Naive thymus-derived CD8-positive, alpha-beta T cell (primary cell): ENCODE measurements around the gene MZT2B. TPM values are rescaled to one million over a fixed set of nuclear protein-coding genes. Genes with fewer than 3 reads are reported as not detected.
"Not testable (repeated sequence)": the region's sequence is repeated elsewhere in the genome, so short reads cannot be mapped to it uniquely, and the experiment has no call there.

Experiments
- ATAC-seq, 2 donors: fragments of 150-1000 bp; cut with Tn5 transposase in 1 of 2; sonication (Bioruptor Pico), chemical (Tn5 transposase) in 1 of 2; 1 replicate in 1 of 2; 2 replicates in 1 of 2; pipeline ENCODE4 v1.10.0; 2021; ENCODE audit warnings: mild to moderate bottlenecking in 2 of 2, moderate library complexity in 2 of 2
- POLR2A ChIA-PET: fragments of 350-600 bp; sonication (Branson Sonifier 250); formaldehyde crosslinking; loops from one replicate; lab custom pipeline; 2021; ENCODE audit warnings: antibody characterized with exemption; lab: Charles Lee
- DNase-seq, 10 donors: peaks; one replicate each; pipeline versions ENCODE4 v3.0.0 to v3.0.0-alpha.2; 2020 to 2022
- H3K27ac Mint-ChIP-seq, 10 donors: one replicate each; pipeline ENCODE4 v1.8.0; 2020 to 2022; ENCODE audit warnings: mild to moderate bottlenecking in 10 of 10, mixed read lengths in 10 of 10, moderate library complexity in 4 of 10, inconsistent platforms in 1 of 10
- H3K27me3 Mint-ChIP-seq, 5 donors: one replicate each; pipeline ENCODE4 v1.8.0; 2021 to 2022; ENCODE audit warnings: mixed read lengths in 5 of 5
- H3K36me3 Mint-ChIP-seq, 3 donors: one replicate each; pipeline ENCODE4 v1.8.0; 2020 to 2022; ENCODE audit warnings: mixed read lengths in 3 of 3, mild to moderate bottlenecking in 2 of 3, inconsistent platforms in 1 of 3
- H3K4me1 Mint-ChIP-seq, 4 donors: one replicate each; pipeline ENCODE4 v1.8.0; 2021 to 2022; ENCODE audit warnings: mixed read lengths in 4 of 4
- H3K4me3 Mint-ChIP-seq, 10 donors: one replicate each; pipeline ENCODE4 v1.8.0; 2020 to 2022; ENCODE audit warnings: mild to moderate bottlenecking in 10 of 10, mixed read lengths in 10 of 10, moderate library complexity in 6 of 10, inconsistent platforms in 1 of 10
- H3K9me3 Mint-ChIP-seq, 9 donors: one replicate each; pipeline ENCODE4 v1.8.0; 2020 to 2022; ENCODE audit warnings: mixed read lengths in 9 of 9, mild to moderate bottlenecking in 3 of 9, inconsistent platforms in 1 of 9, moderate library complexity in 1 of 9
- polyA plus RNA-seq, 3 donors: library from polyadenylated mRNA; unstranded; fragments of 300-500 nt; fragmentation: Illumina TruSeq; gene quantifications; one replicate each; pipeline ENCODE4 v1.2.3, GENCODE V29; 2021
- total RNA-seq, 8 experiments: library from RNA in 2 of 8; stranded (reverse) in 2 of 8; gene quantifications; one replicate each; pipeline ENCODE4 v1.2.3 and lab custom pipeline; 2021 to 2026

Gene MZT2B, protein sequence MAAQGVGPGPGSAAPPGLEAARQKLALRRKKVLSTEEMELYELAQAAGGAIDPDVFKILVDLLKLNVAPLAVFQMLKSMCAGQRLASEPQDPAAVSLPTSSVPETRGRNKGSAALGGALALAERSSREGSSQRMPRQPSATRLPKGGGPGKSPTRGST
- total RNA-seq (100 to 1,000 TPM; 208 to 217 TPM), polyA plus RNA-seq (100 to 1,000 TPM; 171 to 189 (median 180) TPM), total RNA-seq (lab: John Stamatoyannopoulos, UW) (36.4 to 73.4 (median 57.6) reads per million in 6 experiments)

DNA sequence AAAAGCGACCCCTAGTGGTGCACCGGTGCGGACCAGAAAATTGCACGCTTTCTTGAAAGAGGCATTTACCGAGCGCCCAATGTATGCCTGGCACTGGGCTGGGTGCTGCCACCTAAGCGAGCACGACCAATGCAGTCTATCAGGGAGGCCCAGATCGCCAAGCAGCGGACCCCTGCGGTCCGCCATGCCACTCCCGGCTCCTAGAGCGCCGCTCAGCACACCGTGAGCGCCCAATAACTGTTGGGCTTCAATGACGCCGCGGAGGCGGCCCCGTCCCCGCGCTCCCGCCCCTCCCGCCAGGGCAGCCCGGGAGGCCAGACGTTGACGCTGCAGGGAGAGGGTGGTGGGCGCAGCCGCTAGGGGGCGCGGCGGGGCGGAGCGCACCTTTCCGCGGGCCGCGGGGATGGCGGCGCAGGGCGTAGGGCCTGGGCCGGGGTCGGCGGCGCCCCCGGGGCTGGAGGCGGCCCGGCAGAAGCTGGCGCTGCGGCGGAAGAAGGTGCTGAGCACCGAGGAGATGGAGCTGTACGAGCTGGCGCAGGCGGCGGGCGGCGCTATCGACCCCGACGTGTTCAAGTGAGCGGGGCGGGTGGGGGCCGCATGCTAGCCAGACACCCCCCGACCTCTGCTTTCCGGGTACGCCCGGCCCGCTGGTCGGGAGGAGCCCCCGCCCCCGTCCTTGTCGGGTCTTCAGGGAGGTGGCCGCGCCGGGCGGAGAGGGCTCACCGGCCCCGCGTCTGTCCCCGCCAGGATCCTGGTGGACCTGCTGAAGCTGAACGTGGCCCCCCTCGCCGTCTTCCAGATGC lies at the start of gene MZT2B:
TSS of gene MZT2B (plus strand) at position 383 of the 803 bp plus-strand sequence. CDS start at position 404, 21 bp downstream.
- not testable (repeated sequence) for H3K9me3 Mint-ChIP-seq, H3K36me3 Mint-ChIP-seq, H3K27me3 Mint-ChIP-seq
- ATAC-seq (peak; percentile 83), DNase-seq (peak; percentile 81 to 94 (median 90))
- Mint-ChIP-seq H3K27ac (peak within 1 kb of the TSS; percentile 85 to 99 (median 96)), H3K4me1 (peaks cover 5 to 40% (median 35%) of the 10 kb centered on the region in 4 donors), H3K4me3 (peak within 1 kb of the TSS; percentile 87 to 95 (median 91))
- POLR2A ChIA-PET, result interaction anchor here (0.7 to 3.1 kb wide), 6 partner anchors 37 to 191 kb away, joined by 3 to 60 read pairs (median 4); partner anchors contain the start of genes CCDC74B and IMP4

DNA sequence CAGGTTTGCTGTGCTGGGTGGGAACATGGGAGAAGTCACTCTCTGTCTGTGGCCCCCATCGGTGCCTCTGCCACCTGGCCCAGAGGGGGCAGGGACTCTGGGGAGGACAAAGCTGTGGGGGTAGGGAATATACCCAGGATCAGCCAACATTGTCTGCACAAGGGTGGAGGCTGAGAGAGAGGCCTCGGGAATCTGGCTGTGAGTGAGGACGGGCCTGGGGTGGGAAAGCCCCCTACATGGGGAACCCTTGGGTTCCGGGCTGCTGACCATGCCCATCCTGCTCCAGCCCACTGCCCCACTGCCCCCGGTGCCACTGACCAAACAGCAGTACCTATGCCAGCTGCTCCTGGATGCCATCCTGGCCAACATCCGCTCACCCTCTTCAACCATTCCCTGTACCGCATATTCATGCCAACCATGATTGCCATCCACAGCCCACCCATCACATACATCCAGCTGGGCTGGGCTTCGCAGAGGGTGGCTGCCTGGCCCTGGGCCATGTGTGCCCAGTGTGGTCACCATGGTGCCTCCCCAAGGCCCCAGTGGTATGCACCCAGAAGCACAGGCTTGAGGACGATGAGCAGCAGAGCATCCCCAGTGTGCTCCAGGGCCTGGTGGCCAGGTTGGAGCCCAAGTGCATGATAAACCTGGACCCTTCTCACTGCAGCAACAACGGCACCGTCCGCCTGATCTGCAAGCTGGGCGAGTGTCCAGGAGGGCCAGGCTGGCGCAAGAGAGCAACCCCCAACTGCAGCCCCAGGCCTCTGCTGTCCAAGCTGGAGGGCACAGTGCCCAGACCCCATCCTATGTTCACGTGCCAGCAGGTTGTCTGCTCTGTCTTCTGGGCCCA lies 46.1 kb upstream of the MZT2B start:
- no peak for ATAC-seq
- no peaks in the 10 kb centered on the region for H3K36me3 Mint-ChIP-seq
- no peaks in the 10 kb centered on the region for H3K9me3 Mint-ChIP-seq
- H3K27me3 Mint-ChIP-seq, result peaks cover 0 to 5% (median 1%) of the 10 kb centered on the region in 5 donors
- peaks cover 0 to 3% (median 2%) of the 10 kb centered on the region in 4 donors for H3K4me1 Mint-ChIP-seq
- H3K27ac Mint-ChIP-seq, result no peak overlapping the region
- H3K4me3 Mint-ChIP-seq, result no peak overlapping the region
- POLR2A ChIA-PET, result no interaction called here
- DNase-seq, result no peak

DNA sequence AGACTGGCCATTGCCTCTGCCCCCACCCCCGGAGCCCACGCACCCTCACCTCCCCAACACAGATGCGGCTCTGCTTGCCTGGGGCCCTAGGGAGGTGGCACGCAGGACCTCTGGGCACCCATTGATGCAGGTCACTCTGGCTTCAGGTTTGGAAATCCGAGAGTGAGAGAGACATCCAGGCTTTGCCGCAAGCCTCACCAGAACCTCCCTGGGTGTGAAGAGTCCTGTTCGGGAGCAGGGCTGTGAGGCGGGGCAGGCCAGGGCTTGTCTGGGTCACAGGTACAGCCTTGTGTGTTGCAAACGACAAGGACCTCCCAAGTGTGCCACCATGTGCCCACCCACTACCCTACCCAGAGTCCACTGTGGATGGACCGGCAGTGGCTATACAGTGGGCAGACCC lies 45.5 kb upstream of the MZT2B start:
- H3K36me3 Mint-ChIP-seq, H3K27me3 Mint-ChIP-seq, H3K4me3 Mint-ChIP-seq, H3K4me1 Mint-ChIP-seq, ATAC-seq, POLR2A ChIA-PET, H3K27ac Mint-ChIP-seq, H3K9me3 Mint-ChIP-seq, DNase-seq: not testable (repeated sequence)

DNA sequence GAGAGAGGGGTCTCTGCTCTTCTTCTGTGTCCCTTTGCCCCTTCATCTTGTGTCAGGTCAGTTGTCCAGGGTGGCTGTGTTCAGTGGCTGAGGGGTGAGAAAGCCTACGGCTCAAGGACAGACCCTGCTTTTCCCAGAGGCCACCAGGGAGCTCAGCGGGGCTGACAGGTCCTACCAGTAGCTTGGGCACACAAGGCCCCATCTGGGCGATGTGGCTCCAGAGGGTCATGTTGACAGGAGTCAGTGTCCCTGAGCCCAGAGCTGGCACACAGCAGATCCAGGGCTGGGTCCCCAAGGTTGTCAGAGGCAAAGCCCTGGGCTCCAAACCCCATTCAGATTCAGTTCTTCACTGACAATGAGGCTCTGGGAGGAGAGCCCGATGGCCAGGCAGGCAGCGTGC lies 44.9 kb upstream of the MZT2B start:
- DNase-seq, POLR2A ChIA-PET, H3K4me3 Mint-ChIP-seq, H3K4me1 Mint-ChIP-seq, H3K27me3 Mint-ChIP-seq, ATAC-seq, H3K9me3 Mint-ChIP-seq, H3K36me3 Mint-ChIP-seq, H3K27ac Mint-ChIP-seq: not testable (repeated sequence)

DNA sequence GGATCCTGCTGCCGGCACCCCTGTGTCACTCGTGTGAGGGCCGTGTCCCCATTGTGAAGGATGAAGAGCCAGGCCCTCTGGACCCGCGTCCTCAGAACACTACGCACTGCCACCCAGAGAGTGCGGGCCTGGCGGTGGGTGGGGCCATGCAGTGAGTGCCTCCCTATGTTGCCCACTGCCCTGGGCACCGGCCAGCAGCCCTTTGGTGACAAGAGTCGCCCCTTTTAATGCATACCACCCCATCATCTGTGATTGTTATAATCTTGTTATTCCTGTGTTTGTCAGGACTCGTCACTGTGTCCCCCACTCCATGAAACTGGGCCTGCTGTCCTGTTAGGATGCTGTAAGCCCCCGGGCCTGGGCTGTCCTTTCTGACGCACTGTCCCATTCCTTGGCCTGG lies 43.7 kb upstream of the MZT2B start:
- H3K4me1 Mint-ChIP-seq, POLR2A ChIA-PET, H3K36me3 Mint-ChIP-seq, DNase-seq, H3K27ac Mint-ChIP-seq, H3K4me3 Mint-ChIP-seq, ATAC-seq, H3K9me3 Mint-ChIP-seq: not testable (repeated sequence)
- H3K27me3 Mint-ChIP-seq, result peaks cover 1 to 12% (median 5%) of the 10 kb centered on the region in 5 donors

DNA sequence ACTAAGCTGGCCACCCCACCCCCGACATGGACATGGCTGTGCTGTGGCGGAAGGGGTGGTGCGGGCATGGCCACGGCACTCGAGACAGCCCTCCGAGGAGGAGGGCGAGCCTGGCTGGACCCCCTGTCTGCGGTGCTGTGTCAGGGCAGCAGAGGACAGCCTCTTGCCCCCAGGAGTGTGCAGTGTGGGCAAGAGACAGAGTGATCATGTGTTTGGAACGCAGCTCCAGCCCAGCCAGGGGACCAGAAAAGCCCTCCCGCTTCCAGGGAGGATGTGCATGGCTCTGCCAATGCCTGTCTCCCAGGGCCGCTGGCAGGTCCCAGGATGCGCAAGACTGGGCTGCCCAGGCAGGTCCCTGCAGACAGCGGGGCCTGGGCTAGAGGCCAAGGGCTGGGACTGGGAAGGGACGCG lies 43.2 kb upstream of the MZT2B start:
- H3K36me3 Mint-ChIP-seq, ATAC-seq, POLR2A ChIA-PET, H3K4me3 Mint-ChIP-seq, H3K27ac Mint-ChIP-seq, DNase-seq, H3K9me3 Mint-ChIP-seq: not testable (repeated sequence)
- peaks cover 5 to 11% (median 7%) of the 10 kb centered on the region in 4 donors for H3K4me1 Mint-ChIP-seq
- H3K27me3 Mint-ChIP-seq, result peaks cover 1 to 15% (median 10%) of the 10 kb centered on the region in 5 donors

DNA sequence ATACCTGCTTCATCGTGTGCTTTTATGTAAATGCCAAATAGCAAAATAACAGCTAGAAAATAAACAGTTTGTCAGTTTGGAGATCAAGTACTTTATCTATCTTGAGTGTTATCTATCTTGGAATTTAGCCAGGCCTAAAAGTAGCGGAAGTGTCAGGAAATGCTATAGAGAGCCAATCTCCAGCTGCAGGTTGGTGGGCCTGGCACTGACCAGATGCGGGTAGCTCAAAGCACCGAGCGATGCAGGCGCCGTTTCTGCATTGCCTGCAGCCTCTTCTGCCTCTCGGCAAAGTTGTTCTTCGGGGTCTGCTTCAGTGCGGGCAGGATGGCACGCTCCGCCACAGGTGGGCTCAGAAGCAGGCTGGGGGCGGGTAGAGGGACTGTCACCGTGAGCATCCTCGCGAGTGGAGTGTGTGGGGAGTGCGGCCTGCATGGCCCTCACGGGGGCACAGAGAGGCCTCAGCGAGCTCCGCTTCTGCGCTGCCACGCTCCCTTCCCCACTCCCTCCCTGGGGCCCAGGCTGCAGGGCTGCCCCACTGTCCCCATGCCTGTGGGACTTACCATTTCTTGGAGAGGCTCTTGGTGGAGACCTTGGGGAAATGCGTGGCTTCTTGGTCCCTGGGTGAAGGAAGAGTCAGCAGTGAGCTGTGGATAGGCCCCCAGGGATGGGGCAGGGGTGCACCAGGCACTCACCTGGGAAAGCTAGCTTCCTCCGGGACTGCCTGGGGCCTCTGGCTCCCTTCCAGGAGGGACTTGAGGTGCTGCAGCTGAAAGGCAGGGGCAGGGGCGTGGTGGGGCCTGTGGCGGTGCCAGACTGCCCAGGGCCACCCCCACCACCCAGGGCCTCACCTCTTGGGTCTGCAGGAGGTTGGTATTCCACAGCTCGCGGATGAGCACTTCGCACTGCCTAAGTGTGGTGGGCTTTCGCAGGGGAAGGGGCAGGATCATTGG lies 42.5 kb upstream of the MZT2B start:
- Mint-ChIP-seq H3K27me3 (peaks cover 1 to 15% (median 9%) of the 10 kb centered on the region in 5 donors), H3K4me1 (peaks cover 3 to 11% (median 6%) of the 10 kb centered on the region in 4 donors)
- ATAC-seq, DNase-seq, H3K4me3 Mint-ChIP-seq, POLR2A ChIA-PET, H3K9me3 Mint-ChIP-seq, H3K36me3 Mint-ChIP-seq, H3K27ac Mint-ChIP-seq: not testable (repeated sequence)

DNA sequence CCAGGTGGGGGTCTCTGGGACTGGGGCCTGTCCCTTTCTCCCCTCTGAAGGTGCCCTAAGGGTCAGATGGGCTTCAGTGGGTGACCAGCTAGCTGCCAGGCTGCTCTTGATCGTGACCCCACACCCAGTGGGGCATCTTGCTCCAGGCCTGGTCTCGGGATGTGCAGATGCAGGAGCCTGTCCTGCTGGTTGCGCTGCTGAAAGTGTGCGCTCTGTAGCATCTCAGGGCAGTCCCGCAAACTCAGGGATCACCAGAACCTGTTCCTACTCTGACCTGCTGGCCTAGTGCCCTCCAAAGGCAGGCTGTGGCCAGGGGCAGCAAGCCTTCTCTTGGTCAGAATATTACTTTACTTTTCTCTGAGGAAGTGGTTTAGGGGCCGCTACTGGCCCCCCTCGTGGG lies 41.5 kb upstream of the MZT2B start:
- POLR2A ChIA-PET, H3K36me3 Mint-ChIP-seq, H3K4me3 Mint-ChIP-seq, ATAC-seq, H3K9me3 Mint-ChIP-seq, H3K27ac Mint-ChIP-seq, DNase-seq: not testable (repeated sequence)
- peaks cover 5 to 14% (median 7%) of the 10 kb centered on the region in 4 donors for H3K4me1 Mint-ChIP-seq
- peaks cover 2 to 15% (median 9%) of the 10 kb centered on the region in 5 donors for H3K27me3 Mint-ChIP-seq

DNA sequence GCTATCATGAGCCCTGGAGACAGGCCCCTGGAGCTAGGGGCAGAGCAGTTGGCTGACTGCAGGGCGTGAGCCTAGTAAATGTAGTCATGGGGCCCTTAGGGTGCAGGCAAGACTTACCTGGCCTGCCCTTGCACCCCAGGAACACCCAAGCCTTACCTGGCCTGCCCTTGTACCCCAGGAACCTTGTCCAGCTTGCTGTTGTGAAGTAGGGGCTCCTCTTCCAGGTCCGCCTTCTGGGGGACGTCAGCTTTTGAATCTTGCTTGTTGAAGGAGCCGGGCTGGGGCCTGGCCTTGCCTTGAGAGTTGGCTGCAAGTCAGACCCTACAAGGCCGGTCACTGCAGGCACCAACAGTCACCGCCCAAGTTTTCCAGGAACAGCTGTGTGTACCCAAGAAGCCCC lies 41.1 kb upstream of the MZT2B start:
- DNase-seq, ATAC-seq, H3K27ac Mint-ChIP-seq, H3K4me3 Mint-ChIP-seq, H3K36me3 Mint-ChIP-seq, H3K9me3 Mint-ChIP-seq, POLR2A ChIA-PET: not testable (repeated sequence)
- H3K27me3 Mint-ChIP-seq, result peaks cover 3 to 15% (median 10%) of the 10 kb centered on the region in 5 donors
- peaks cover 5 to 14% (median 7%) of the 10 kb centered on the region in 4 donors for H3K4me1 Mint-ChIP-seq

DNA sequence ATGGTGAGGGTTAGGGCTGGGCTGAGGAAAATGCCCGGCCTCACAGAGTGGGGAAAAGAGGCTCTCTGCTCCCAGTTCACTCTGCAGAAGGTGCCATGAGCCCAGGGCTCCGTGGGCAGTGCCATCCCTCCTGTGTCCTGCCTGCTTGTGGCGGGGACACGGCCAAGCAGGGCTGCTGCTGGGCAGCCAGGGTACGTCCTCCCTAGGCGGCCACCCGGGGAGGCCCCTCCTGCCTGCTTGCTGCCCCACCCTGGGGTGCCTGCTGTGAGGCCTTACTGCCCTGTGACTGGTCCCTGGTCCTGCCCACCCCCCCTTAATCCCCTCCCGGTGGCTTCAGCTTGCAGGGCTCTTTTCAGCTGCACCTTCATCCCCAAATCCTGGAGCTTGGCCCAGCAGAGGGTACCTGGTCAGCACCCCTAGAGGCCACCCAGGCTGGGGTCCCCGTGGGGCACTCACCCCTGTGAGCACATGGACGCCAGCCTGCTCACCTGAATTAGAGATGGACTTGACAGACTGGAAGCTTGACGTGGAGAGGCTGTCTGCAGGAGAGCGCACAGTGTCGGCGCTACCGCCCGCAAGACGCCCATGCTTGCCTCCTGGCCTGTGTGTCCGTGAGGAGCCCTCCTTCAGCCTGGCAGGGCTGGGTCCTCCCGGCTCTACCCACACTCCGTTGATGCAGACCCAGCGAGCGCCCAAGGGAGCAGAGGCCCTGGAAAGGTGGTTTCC lies 40.3 kb upstream of the MZT2B start:
- ATAC-seq, DNase-seq, POLR2A ChIA-PET: not testable (repeated sequence)

More for the DNA sequence above, 40.3 kb upstream of the MZT2B start:
- not testable (repeated sequence) for H3K36me3 Mint-ChIP-seq, H3K9me3 Mint-ChIP-seq, H3K4me3 Mint-ChIP-seq, H3K27ac Mint-ChIP-seq
- Mint-ChIP-seq H3K4me1 (peaks cover 5 to 14% (median 7%) of the 10 kb centered on the region in 4 donors), H3K27me3 (peaks cover 6 to 15% (median 10%) of the 10 kb centered on the region in 5 donors)
